Suppressor macrophage (primary cell): ENCODE results near the gene IL36RN.

ENCODE experiments used
- DNase-seq, 4 experiments: peaks; one replicate each; pipeline ENCODE4 v3.0.0-alpha.2; 2020 to 2022

IL36RN gene

GRCh38 chr2:113103277-113103676, 44.3 kb downstream of the IL36RN start:
- DNase-seq, result no peak

GRCh38 chr2:113104054-113104611, 45.1 kb downstream of the IL36RN start:
- peak; percentile 81 to 95 (median 88) for DNase-seq

GRCh38 chr2:113105047-113105785, 46.2 kb downstream of the IL36RN start:
- peak; percentile 67 to 87 (median 72) for DNase-seq

GRCh38 chr2:113111121-113111520, 52.1 kb downstream of the IL36RN start:
- peak in 3 of 4 experiments; percentile 38 to 59 (median 38) for DNase-seq

GRCh38 chr2:113111823-113112287, 52.9 kb downstream of the IL36RN start:
- peak; percentile 80 to 94 (median 86) for DNase-seq

GRCh38 chr2:113112441-113112840, 53.4 kb downstream of the IL36RN start:
- peak in 3 of 4 experiments; percentile 55 to 63 (median 56) for DNase-seq

GRCh38 chr2:113112871-113113270, 53.9 kb downstream of the IL36RN start:
- DNase-seq, result no peak

GRCh38 chr2:113113807-113114206, 54.8 kb downstream of the IL36RN start:
- DNase-seq, result peak in 2 of 4 experiments; percentile 37 to 41
